ENCODE measurements around the gene LRRC71.

Gene LRRC71

GRCh38 chr1:156893048-156893953, 27.1 kb upstream of the LRRC71 start, which contains the start of gene PEAR1:
Gene PEAR1, plus strand, starts transcription at chr1:156893718. Its CDS starts 10,209 bp downstream, at chr1:156903927.
- no peak for DNase-seq

GRCh38 chr1:156894001-156894400, 26.4 kb upstream of the LRRC71 start:
- no peak for DNase-seq

GRCh38 chr1:156894711-156895454, 25.5 kb upstream of the LRRC71 start:
- DNase-seq = no peak

GRCh38 chr1:156895455-156895812, 25.0 kb upstream of the LRRC71 start:
- no peak for DNase-seq

GRCh38 chr1:156895927-156896326, 24.5 kb upstream of the LRRC71 start:
- DNase-seq = no peak

GRCh38 chr1:156896490-156897033, 23.9 kb upstream of the LRRC71 start:
- DNase-seq = no peak

- DNase-seq = no peak
Measured at GRCh38 chr1:156897078-156897825, 23.2 kb upstream of the LRRC71 start.

- DNase-seq = no peak
Measured at GRCh38 chr1:156898161-156898566, 22.3 kb upstream of the LRRC71 start.

- DNase-seq = no peak
Measured at GRCh38 chr1:156898971-156899664, 21.3 kb upstream of the LRRC71 start.

GRCh38 chr1:156899956-156900718, 20.3 kb upstream of the LRRC71 start:
- DNase-seq = no peak

GRCh38 chr1:156900896-156901589, 19.4 kb upstream of the LRRC71 start:
- DNase-seq = no peak

GRCh38 chr1:156901590-156901900, 18.9 kb upstream of the LRRC71 start:
- DNase-seq = no peak

GRCh38 chr1:156901966-156902915, 18.2 kb upstream of the LRRC71 start:
- no peak for DNase-seq

- no peak for DNase-seq
Measured at GRCh38 chr1:156903328-156904091, 16.9 kb upstream of the LRRC71 start.

- no peak for DNase-seq
Measured at GRCh38 chr1:156904187-156904959, 16.1 kb upstream of the LRRC71 start.

GRCh38 chr1:156905176-156905575, 15.3 kb upstream of the LRRC71 start:
- DNase-seq = no peak

- no peak for DNase-seq
Measured at GRCh38 chr1:156905651-156906050, 14.8 kb upstream of the LRRC71 start.

GRCh38 chr1:156906206-156906906, 14.1 kb upstream of the LRRC71 start:
- no peak for DNase-seq
